Ecto neural progenitor cell (in vitro differentiated cells): ENCODE results near the gene TMEM214.

Experiments
- DNase-seq: peaks from one replicate; pipeline ENCODE4 v3.0.0-alpha.2; 2018; ENCODE audit warnings: low spot score

TMEM214 gene

GRCh38 chr2:27040282-27040681 lies 7.5 kb downstream of the TMEM214 start:
- no peak for DNase-seq

- DNase-seq, result no peak
These were observed 9.0 kb downstream of the TMEM214 start for GRCh38 chr2:27041752-27042151.

DNA sequence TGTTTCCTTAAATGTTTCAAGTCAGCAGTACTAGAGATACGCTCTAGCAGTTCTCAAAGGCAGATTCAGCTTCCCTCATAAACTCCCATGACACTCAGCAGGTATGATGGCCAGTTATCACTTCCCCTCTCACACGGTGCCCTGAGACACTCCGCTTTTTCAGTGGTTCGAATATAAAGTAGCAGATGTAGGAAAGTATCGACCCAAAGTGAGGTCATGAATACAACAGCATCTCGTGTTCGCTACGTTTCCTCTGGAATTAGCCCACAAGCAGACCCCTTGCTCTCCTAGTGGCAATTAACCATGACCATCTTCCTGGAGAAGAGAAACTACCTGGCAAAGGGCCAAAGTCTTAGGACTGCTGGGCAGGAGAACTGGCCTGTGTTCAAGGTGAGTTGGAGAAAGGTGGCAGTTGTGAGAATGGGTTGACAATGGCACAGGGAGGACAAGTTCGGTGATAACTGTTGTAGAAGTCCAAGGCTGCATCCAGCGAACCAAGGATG lies 9.4 kb downstream of the TMEM214 start:
- no peak for DNase-seq

DNA sequence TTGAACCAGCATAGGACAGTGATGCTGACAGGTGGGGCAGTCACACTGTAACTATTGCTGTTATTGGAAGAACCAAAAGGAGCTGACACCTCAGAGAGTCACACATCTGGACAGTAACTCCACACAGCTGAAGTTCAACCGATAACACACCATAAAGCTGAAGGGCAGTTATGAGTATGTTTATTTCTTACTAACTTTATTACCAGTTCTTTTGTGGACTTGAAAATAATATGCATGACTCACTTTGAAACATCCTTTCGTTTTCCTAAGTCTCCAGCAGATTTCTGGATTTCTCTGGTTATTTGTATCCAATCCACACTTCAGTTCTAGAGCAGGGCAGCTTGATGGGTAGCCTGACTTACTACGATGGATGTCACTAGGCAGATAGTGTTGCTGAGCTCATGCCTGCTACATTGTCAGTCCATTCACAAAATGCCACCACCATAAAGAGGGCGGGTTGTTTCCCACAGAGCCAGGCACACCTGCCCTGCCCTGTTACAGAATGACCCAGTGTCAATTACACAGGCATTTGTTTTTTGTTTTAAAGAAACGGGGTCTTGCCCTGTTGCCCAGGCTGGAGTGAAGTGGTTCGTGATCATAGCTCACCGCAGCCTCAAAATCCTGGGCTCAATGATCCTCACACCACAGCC lies 10.3 kb downstream of the TMEM214 start:
- DNase-seq, result no peak

- no peak for DNase-seq
These were observed 16.9 kb downstream of the TMEM214 start for GRCh38 chr2:27049422-27050280.

DNA sequence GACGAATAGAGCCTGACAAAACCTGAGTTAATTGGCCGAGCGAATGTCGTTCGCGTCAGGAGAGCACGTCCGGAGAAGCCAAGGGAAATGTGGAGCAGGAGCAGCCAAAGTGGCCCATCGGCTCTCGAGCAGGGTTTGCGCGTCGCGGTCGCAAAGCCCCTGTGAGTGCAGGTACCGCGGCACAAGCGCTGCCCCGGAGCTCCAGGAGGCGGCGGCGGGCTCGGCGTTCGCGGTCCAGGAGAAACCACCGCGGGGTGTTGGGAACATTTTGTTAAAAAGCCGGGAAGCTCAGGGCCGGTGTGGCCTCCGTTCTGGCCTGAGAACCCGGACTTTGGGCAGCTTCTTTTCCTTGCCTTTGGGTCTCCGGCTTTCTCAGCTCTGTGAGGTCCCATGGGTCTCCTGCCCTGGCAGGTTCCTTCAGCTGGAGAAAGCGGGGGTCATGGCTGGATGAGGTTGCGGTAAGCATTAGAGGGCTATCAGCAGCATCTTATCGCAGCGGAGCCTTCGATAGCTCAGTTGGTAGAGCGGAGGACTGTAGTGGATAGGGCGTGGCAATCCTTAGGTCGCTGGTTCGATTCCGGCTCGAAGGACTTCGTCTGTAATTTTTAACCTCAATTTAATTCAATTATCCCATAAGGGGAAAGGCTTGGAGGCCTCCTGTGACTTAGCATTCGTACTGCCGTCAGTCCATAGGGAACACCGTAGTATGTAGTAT lies 17.7 kb downstream of the TMEM214 start:
- peak; percentile 98 for DNase-seq

DNA sequence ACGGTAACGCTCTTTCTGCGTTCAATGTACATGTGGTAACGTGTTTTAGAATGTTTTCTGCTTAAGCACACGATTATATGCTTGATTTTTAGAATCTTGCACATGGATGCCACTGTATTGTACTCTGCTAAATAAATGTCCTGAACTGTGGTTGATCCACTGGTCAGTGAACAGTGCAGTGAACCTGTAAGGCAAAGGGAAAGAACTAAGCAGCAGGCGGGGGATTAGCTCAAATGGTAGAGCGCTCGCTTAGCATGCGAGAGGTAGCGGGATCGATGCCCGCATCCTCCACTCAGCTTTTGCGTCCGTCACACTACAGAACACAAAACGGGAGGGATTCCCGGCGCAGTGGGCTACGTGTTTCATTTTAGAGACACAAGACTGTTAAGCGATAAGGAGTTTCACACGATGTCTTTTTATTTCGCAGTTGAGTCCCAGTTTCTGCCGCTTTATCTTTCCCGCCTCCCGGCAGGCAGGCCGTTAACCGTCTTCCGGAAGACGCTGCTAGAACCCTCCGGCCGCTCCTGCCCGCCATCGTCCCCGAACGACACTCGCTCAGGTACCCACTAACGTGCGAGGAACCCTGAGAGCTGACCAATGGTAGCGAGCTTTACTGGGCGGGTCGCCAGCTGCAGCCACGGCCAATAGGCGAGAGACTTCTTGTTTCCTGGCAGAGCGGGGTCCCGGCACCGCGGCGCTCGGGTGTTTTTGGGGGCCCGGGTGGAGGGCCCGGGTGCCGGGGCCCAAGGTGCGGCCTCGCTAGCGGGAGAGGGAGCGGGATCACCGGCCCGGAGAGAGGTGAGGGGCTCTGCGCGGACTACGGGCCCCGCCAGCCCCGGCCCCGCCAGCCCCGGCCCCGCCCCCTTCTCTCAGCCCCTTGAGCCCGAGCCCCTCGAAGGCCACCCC lies 18.5 kb downstream of the TMEM214 start, which contains the start of gene AGBL5:
Gene AGBL5, plus strand, starts transcription at position 673 of the 906 bp plus-strand sequence. CDS start 1,291 bp downstream, outside the sequence.
- peak; percentile 96 for DNase-seq

DNA sequence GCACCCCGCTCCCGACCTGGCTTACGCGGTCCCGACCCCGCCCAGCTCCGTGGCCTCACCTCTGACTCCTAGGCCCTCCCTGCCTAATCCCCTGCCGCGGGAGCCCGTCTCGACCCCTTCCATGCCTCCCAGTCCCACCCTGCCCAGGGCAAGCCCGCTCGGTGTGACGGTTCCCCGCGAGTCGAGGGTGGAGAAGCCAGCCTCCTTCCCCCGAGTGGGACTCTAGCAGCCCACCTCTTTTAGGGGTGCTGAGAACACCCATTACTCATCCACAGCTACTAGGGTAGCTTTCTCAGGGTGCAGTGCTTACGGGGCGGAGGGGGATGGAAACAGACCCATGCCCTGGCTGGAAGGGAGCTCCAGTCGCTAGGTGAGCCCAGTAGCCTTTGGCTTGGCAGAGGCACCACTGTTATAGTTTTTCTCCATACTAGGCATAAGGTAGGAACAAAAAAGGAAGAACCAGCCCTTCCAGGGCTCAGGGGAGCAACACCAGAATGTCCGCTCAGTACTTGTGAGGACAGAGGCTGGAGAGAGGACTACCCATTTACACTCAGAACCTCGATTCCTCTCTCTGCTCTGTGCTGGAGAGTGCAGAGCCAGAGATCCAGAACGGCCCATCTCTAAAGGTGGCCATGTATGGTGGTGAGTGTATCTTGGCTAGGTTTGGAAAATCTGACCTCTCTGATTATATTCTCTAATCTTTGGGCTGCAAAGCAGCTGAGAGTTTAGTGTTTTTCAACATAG lies 19.3 kb downstream of the TMEM214 start:
- no peak for DNase-seq

DNA sequence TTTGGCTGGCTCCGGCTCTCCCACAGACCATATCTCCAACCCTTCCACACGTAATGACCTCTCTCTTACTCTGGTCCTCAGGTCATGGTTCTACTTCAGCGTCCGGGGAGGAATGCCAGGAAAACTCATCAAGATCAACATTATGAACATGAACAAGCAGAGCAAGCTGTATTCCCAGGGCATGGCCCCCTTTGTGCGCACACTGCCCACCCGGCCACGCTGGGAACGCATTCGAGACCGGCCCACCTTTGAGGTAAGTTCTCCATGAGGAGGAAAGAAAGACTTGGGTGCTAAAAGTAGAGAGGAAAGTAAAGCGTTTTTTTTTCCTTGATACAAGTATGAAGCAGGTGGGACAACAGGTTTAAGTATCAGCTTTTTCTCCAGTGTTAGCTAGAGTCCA lies 20.6 kb downstream of the TMEM214 start:
- DNase-seq, result no peak

- DNase-seq, result no peak
These were observed 21.0 kb downstream of the TMEM214 start for GRCh38 chr2:27053776-27054175.

- no peak for DNase-seq
These were observed 22.0 kb downstream of the TMEM214 start for GRCh38 chr2:27054721-27055120.

- no peak for DNase-seq
These were observed 24.4 kb downstream of the TMEM214 start for GRCh38 chr2:27057184-27057583.

GRCh38 chr2:27058210-27058609 lies 25.4 kb downstream of the TMEM214 start:
- DNase-seq, result no peak

DNA sequence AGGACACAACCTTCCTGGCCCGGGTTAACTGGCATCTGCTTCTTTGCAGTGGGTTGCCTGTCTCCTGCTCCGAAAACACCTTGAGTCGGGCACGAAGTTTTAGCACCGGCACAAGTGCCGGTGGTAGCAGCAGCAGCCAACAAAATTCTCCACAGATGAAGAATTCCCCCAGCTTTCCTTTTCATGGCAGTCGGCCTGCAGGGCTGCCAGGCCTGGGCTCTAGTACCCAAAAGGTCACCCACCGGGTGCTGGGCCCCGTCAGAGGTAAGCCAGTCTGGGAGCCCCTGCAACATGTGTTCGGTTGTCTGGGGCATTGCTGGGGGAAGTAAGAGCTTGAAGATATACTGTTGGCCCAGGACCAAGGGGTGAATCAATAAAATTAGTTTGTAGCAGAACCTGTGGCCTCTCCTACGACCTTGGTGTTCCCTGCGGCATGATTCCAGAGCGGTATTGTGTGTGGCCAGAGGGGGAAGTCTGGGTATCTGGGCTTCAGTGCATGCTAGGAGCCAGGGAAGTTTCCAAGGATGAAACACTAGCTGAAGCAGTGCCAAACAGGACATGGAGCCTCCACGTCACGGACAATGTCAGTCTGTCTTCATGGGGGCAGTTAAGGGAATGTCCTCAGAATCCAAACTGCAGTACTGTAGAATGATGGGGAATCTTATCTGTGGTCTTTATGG lies 26.5 kb downstream of the TMEM214 start:
- DNase-seq, result no peak

DNA sequence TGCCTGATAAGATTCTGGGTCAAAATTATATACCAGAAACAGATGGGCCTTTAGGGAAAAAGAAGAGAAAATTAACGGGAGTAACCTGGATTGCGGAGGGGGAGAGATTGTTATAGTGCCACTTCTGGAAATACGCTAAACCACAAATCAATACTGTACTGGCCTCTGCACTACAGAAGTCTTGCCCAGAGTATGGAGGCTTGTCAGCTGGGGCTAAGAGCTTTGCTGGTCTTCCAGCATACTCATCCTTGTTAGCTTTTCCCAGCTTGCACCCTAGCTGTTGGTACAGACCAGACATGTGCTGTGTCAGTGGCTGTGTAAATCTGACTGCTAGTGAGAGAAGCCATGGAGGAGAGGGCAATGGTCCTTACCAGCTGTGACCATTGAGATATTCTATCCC lies 27.6 kb downstream of the TMEM214 start:
- no peak for DNase-seq

DNA sequence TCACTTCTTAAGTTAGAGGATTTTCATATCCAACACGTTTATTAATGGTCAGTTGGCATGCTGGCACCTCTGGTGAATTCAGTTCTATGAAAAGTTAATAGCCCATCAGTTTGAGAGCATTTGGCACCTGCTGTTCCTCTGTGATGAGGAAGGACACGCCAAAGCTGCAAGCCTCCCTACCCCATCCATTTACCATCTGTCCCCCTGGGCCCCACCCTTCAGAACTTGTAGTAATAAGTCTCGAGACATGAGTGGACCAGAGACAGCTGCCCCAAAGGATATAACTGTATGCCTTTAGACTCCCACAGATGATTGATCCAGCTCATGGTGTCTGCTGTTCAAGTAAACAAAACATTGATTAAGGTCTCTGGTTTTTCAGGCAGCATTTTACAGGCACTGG lies 32.4 kb downstream of the TMEM214 start:
- no peak for DNase-seq

DNA sequence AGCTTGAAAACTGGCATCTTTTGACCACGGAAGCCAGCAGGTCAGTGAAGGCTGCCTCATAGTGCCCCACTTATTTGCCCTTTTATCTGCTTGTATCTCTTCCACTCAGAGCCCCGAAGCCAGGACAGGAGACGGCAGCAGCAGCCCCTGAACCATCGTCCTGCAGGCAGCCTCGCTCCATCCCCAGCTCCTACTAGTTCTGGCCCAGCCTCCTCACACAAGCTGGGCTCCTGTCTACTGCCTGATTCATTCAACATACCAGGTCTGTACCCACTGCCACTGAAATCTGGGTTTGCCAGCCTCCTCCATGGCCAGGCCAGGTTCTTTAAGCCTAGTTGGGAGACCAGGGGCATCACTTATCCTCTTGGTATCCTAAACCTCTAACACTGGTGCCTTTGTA lies 34.6 kb downstream of the TMEM214 start:
- no peak for DNase-seq

GRCh38 chr2:27069436-27069835 lies 36.7 kb downstream of the TMEM214 start:
- no peak for DNase-seq

DNA sequence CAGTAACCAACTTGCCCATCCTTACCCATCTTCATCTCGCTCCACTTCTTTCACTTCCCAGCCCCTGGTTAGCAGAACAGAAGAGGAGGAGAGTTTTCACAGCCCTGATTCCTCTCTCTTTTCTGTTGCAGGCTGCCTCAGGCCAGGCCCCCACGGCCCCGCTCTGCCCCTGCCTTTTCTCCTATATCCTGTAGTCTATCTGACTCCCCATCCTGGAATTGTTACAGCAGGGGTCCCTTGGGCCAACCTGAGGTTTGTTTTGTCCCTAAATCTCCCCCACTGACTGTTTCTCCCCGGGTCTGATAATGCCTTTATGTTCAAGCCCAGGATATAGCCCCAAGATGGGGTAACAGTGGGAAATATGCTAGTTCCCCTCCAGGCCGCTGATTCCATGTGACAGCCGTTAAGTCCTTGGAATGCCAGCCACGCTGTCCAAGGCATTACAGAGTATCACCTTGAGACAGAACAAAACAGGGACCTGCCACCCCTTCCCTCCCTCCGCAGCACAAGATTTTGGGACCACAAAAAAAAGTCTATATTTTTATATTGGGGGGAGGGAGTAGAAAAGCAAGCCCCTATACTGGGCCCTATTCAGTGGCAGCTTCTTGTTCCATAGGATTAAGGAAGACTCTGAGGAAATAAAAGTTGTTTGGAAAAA lies 37.3 kb downstream of the TMEM214 start:
- no peak for DNase-seq
